ENCODE measurements around the gene SORCS2. TPM values are rescaled to one million over a fixed set of nuclear protein-coding genes. Genes with fewer than 3 reads are reported as not detected.

Gene SORCS2
- total RNA-seq, 3 donors from 2014 or later, result 0.66 to 1.3 (median 0.80) TPM

DNA sequence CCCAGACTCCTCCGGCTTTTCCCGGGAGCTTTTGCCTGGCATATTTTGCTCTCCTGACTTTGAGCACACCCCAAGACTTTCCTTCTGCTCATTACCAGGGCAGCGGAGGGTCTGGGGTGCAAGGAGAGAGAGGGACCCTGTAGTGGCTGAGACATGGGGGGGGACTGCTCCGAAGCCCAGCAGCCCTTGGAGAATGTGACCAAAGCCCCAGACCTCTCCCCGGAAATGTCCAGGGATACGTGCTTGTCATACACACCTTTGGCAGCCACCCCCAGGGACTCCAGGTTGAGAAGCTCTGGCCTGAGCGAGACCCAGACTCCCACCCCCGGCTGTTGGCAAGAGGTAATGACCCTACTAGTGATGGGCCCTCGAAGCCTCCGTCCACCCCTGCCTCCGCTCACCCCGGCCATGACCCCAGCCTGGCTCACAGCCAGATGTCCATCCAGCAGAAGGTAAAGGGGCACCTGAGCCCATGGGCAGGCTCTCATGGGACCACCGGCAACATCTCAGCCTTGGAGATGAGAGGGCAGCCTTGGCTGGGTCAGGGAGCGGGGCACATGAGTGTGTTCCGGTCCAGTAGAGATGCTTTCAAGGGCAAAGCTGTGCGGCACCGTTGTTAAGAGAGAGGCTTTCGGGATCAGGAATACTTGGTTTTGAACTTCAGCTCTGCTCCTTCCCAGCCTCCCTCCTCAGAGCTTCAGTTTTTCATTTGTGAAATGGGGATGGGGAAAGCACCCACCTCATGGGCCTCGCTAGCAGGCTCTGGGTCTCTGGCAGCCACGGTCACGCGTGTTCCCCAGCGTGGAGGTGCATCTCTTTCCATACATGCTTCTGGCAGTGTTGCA, 240.4 kb downstream of the SORCS2 start:
- Histone ChIP-seq H3K9me3 (no peaks in the 10 kb centered on the region), H3K27ac (no peak overlapping the region), H3K4me3 (no peak overlapping the region), H3K36me3 (no peaks in the 10 kb centered on the region), H3K4me1 (no peaks in the 10 kb centered on the region), H3K27me3 (no peaks in the 10 kb centered on the region)
- no peak for DNase-seq (ENCODE audit: low spot score in 2 of 2)
- intact Hi-C loops (cut with DNase I; ENCODE audit: low total_unique reads), result no loop called here
- TF ChIP-seq POLR2AphosphoS5 (IDR thresholded peaks at IDR 0.05), result no peak
- TF ChIP-seq POLR2A (IDR thresholded peaks at IDR 0.05), result no peak
- TF ChIP-seq, protein P1, sequence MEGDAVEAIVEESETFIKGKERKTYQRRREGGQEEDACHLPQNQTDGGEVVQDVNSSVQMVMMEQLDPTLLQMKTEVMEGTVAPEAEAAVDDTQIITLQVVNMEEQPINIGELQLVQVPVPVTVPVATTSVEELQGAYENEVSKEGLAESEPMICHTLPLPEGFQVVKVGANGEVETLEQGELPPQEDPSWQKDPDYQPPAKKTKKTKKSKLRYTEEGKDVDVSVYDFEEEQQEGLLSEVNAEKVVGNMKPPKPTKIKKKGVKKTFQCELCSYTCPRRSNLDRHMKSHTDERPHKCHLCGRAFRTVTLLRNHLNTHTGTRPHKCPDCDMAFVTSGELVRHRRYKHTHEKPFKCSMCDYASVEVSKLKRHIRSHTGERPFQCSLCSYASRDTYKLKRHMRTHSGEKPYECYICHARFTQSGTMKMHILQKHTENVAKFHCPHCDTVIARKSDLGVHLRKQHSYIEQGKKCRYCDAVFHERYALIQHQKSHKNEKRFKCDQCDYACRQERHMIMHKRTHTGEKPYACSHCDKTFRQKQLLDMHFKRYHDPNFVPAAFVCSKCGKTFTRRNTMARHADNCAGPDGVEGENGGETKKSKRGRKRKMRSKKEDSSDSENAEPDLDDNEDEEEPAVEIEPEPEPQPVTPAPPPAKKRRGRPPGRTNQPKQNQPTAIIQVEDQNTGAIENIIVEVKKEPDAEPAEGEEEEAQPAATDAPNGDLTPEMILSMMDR (IDR thresholded peaks at IDR 0.05), result no peak

DNA sequence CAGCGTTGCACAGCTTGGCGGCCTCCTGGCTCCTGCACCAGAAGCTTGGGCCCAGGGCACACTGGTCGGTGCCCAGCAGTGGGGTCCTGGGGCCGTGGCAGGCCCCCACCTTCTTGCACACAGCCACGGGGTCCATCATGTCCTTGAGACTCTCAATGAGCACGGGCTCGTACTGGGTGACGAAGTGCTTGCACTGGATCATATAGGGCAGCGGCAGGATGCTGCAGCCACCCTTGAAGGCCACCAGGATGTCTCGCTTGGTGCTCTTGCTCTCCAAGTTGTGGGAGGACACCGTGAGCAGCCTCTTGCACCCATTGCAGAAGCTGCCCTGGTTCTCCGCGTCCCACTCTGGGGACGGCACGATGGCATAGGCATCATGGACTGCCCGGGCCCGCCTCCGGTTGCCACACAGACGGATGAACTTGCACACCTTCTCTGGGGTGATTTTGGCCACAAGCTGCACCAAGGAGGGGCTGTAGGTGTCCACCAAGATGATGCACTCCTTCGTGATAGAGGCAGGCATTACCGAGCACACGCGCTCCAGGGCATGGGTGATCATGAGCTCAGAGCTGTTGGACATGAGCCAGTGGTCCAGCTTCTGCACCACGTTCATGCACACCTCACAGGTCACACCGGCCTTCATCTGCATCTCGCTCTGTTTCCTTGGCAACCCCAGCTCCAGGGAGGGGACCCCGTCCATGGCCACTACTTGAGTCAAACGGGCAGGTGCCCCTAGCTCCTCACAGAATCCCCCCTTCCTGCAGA, 241.2 kb downstream of the SORCS2 start:
- Histone ChIP-seq H3K4me3 (no peak overlapping the region), H3K9me3 (no peaks in the 10 kb centered on the region), H3K27me3 (no peaks in the 10 kb centered on the region), H3K4me1 (no peaks in the 10 kb centered on the region), H3K36me3 (no peaks in the 10 kb centered on the region), H3K27ac (no peak overlapping the region)
- DNase-seq (ENCODE audit: low spot score in 2 of 2), result no peak
- intact Hi-C loops (cut with DNase I; ENCODE audit: low total_unique reads), result no loop called here
- no peak for TF ChIP-seq POLR2A (IDR thresholded peaks at IDR 0.05)
- TF ChIP-seq POLR2AphosphoS5 (IDR thresholded peaks at IDR 0.05), result no peak
- TF ChIP-seq, protein P1 (IDR thresholded peaks at IDR 0.05), result no peak

DNA sequence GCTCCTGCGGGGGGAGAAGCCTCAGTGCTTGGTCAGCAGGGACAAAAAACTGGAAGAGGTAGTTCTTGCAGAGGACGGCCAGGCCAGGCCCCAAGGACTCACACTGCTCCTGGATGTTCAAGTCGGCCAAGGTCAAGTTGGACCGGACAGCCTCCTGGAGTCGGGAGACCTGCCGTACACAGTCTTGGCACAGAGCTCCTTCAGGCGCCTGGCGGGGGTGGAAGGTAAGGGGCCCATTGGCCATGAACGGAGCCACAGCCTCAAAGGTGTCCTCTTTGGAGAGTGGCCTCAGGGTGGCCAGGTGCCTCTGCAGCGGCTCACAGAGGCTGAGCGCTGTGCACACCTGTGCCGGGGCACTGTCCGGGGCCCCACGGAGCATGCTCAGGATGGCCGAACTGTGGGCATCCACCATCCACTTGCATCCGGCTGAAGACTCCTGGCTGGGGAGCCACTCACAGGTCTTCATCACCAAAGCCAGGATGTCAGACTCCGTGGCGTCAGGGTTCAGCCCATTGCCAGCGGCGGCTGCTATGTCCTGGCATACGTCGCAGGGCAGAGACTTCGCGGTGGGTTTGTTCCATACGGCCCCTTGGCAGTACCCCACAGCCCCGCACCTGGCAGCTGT, 241.9 kb downstream of the SORCS2 start:
- Histone ChIP-seq H3K36me3 (no peaks in the 10 kb centered on the region), H3K9me3 (peaks cover 0 to 3% of the 10 kb centered on the region in 2 donors), H3K27me3 (no peaks in the 10 kb centered on the region), H3K27ac (no peak overlapping the region), H3K4me1 (no peaks in the 10 kb centered on the region), H3K4me3 (no peak overlapping the region)
- intact Hi-C loops (cut with DNase I; ENCODE audit: low total_unique reads), result no loop called here
- TF ChIP-seq POLR2A (IDR thresholded peaks at IDR 0.05) (no peak), POLR2AphosphoS5 (IDR thresholded peaks at IDR 0.05) (no peak)
- TF ChIP-seq, protein P1 (IDR thresholded peaks at IDR 0.05), result no peak
- DNase-seq (ENCODE audit: low spot score in 2 of 2), result no peak

DNA sequence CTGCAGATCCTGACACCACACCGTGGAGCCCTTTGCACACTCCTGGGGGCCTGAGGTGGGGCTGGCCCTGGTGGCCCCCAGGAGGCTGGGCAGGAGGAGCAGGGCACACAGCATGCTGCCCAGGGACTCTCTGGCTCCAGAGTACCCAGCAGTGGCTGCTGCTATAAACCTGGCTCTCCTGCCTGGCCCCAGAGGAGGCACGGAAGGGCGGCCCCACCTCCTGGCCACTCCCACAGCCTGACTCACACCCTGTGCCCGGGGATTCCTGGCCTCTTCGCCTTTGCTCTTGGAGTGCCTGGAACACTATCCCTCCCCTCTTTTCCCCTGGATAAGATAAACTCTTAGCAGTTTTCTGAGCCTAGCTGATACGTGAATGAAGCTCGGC, 242.4 kb downstream of the SORCS2 start, which contains the start of gene PSAPL1:
Gene PSAPL1 (minus strand): TSS at position 165 of the 385 bp plus-strand sequence. CDS start 51 bp downstream, at position 114.
- Histone ChIP-seq H3K9me3 (peaks cover 0 to 8% of the 10 kb centered on the region in 2 donors), H3K27ac (no peak within 1 kb of the TSS)
- TF ChIP-seq POLR2AphosphoS5 (IDR thresholded peaks at IDR 0.05) (no peak), POLR2A (IDR thresholded peaks at IDR 0.05) (no peak)
- TF ChIP-seq, protein P1 (IDR thresholded peaks at IDR 0.05), result no peak

More for the DNA sequence above, 242.4 kb downstream of the SORCS2 start, which contains the start of gene PSAPL1:
- Histone ChIP-seq H3K4me3 (no peak within 1 kb of the TSS), H3K36me3 (no peaks in the 10 kb centered on the region), H3K27me3 (no peaks in the 10 kb centered on the region), H3K4me1 (no peaks in the 10 kb centered on the region)
- no peak for DNase-seq (ENCODE audit: low spot score in 2 of 2)
- intact Hi-C loops (cut with DNase I; ENCODE audit: low total_unique reads), result loop anchor here (1.0 kb wide), 1 partner anchor 28 kb away; no protein-coding TSS in a partner anchor

Measured in breast epithelium (tissue), 4 donors.